ENCODE results near the gene CSHL1.

GRCh38 chr17:63917646-63918045, 6.6 kb upstream of the CSHL1 start:
- TF ChIP-seq CTCF (IDR thresholded peaks at IDR 0.05) (no peak), POLR2A (IDR thresholded peaks at IDR 0.05; ENCODE audit: low read depth) (no peak), EP300 (IDR thresholded peaks at IDR 0.05) (no peak)

Measured in esophagus muscularis mucosa (tissue), 4 donors.